ENCODE measurements around the gene PPP1R15A. TPM values are rescaled to one million over a fixed set of nuclear protein-coding genes. Genes with fewer than 3 reads are reported as not detected.

Gene PPP1R15A
- total RNA-seq, 1 experiment from 2014 or later, result 17.0 TPM

DNA sequence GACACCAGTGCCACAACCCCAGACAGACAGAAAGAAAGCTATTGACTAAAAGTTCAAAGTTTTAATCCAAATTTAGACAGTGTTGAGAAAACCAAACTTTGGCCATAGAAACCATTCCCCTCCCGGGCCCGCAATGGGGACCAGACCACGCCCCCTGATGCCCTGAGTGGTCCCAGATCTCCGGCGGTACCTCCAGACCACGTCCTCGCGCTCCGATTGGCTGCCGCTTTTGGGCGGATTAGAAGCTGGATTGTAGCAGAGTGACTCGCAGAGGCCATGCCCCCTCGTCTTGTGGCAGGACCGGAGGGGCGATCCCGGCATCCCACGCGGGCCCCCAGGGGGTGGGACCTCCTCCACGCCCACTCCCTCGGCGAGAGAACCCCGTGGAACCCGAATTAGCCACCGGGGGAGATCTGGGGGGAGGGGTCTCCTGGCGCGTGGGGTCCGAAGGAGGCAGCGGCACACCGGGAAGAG is 35.1 kb upstream of the PPP1R15A start:
- H3K9me3 Mint-ChIP-seq, result no peaks in the 10 kb centered on the region
- peak overlapping the region; percentile 99 for H3K27ac Mint-ChIP-seq
- H3K4me3 Mint-ChIP-seq, result peak overlapping the region; percentile 94
- POLR2A ChIA-PET, result interaction anchor here (0.6 to 1.7 kb wide), 5 partner anchors 24 to 155 kb away, joined by 3 to 7 read pairs (median 5); partner anchors contain the start of genes BCAT2, FTL and PPP1R15A
- H3K36me3 Mint-ChIP-seq, result peaks cover 12% of the 10 kb centered on the region
- no peaks in the 10 kb centered on the region for H3K27me3 Mint-ChIP-seq (ENCODE audit: low read depth)
- TF ChIP-seq, protein P1, sequence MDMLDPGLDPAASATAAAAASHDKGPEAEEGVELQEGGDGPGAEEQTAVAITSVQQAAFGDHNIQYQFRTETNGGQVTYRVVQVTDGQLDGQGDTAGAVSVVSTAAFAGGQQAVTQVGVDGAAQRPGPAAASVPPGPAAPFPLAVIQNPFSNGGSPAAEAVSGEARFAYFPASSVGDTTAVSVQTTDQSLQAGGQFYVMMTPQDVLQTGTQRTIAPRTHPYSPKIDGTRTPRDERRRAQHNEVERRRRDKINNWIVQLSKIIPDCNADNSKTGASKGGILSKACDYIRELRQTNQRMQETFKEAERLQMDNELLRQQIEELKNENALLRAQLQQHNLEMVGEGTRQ (CRISPR knock-in tag; IDR thresholded peaks at IDR 0.05), result peak; percentile 27
- TF ChIP-seq MAX (CRISPR knock-in tag; IDR thresholded peaks at IDR 0.05) (peak; percentile 47; the same call in 1 of the 2 replicates), EMX1 (CRISPR knock-in tag; IDR thresholded peaks at IDR 0.05) (no peak), NFYB (CRISPR knock-in tag; conservative IDR thresholded peaks at IDR 0.05; ENCODE audit: low read depth) (peak; percentile 72), ZNF423 (CRISPR knock-in tag; IDR thresholded peaks at IDR 0.05) (0 out of 2 replicates have a peak, but pooled peaks have one; percentile 2), SP1 (CRISPR knock-in tag; conservative IDR thresholded peaks at IDR 0.05) (peak; percentile 65; the same call in 1 of the 2 replicates)
- TF ChIP-seq, protein P2, sequence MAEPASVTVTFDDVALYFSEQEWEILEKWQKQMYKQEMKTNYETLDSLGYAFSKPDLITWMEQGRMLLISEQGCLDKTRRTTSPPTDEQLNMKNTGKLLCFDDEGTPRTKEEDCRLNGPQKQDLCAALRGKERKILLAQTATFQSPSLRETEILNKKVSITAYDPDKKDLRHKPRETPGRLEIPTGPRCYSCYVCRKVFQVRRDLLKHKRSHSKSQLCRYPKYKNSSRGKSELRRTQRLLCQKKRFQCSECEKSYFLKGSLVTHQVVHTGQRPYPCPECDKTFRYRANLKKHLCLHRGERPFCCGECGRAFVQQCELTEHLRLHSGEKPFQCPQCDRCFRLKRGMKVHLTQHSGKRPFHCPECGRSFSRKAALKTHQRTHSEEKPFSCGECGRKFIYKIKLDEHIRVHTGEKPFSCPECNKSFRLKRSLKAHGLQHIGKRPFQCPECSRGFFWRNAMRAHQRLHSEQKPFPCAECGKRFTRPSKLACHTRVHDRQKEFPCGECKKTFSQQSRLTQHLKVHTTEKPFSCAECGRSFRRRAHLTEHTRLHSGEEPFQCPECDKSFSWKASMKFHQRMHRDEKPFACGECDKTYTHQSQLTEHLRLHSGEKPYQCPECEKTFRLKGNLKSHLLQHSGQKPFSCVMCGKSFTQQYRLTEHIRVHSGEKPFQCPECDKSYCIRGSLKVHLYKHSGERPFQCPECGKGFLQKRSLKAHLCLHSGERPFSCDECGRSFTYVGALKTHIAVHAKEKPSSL (CRISPR knock-in tag; conservative IDR thresholded peaks at IDR 0.05), result no peak
- ATAC-seq, result peak; percentile 90
- CTCF ChIA-PET, result interaction anchor here (0.7 to 3.0 kb wide), 23 partner anchors 10 to 261 kb away, joined by 3 to 50 read pairs (median 5); partner anchors contain the start of genes CA11, GYS1, PPP1R15A and RUVBL2
- peaks cover 19% of the 10 kb centered on the region for H3K4me1 Mint-ChIP-seq
- peak; percentile 97 for DNase-seq (ENCODE audit: low spot score)

DNA sequence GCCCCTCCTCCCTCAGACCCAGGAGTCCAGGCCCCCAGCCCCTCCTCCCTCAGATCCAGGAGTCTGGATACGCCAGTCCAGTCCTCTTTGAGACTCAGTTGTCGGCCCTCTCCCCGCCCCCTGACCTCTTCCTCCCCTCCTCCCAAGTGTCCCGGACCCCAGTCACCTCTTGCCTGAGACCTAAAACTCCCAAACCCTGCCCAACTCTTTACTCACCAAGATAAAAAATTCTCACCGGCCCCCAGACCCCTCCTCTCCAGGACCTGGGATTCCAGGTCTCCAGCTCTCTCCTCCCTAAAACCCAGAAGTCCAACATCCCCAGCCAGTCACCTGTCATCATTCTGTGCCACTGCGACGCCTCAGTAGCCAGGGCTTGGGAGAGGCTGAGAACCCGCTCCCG is 34.5 kb upstream of the PPP1R15A start:
- ChIA-PET CTCF (interaction anchor here (0.7 to 3.0 kb wide), 24 partner anchors 11 to 298 kb away, joined by 3 to 50 read pairs (median 6); partner anchors contain the start of genes CA11, FUT2, GYS1 and RUVBL2), POLR2A (interaction anchor here (0.6 to 1.7 kb wide), 5 partner anchors 25 to 154 kb away, joined by 3 to 7 read pairs (median 5); partner anchors contain the start of genes BCAT2, FTL and PPP1R15A)
- H3K36me3 Mint-ChIP-seq, result peaks cover 8% of the 10 kb centered on the region
- no peaks in the 10 kb centered on the region for H3K27me3 Mint-ChIP-seq (ENCODE audit: low read depth)
- peak overlapping the region; percentile 94 for H3K4me3 Mint-ChIP-seq
- H3K4me1 Mint-ChIP-seq, result peaks cover 21% of the 10 kb centered on the region
- ATAC-seq (no peak; the same call in 1 of the 2 replicates), DNase-seq (ENCODE audit: low spot score) (peak; percentile 49)
- H3K27ac Mint-ChIP-seq, result peak overlapping the region; percentile 84
- no peak for TF ChIP-seq SMAD3 (CRISPR knock-in tag; IDR thresholded peaks at IDR 0.05; ENCODE audit: borderline replicate concordance)
- no peak for TF ChIP-seq ZNF416 (CRISPR knock-in tag; IDR thresholded peaks at IDR 0.05)
- TF ChIP-seq ZNF263 (CRISPR knock-in tag; IDR thresholded peaks at IDR 0.05; ENCODE audit: low read depth), result no peak
- TF ChIP-seq NR1H2 (CRISPR knock-in tag; IDR thresholded peaks at IDR 0.05), result no peak
- TF ChIP-seq, protein P3, sequence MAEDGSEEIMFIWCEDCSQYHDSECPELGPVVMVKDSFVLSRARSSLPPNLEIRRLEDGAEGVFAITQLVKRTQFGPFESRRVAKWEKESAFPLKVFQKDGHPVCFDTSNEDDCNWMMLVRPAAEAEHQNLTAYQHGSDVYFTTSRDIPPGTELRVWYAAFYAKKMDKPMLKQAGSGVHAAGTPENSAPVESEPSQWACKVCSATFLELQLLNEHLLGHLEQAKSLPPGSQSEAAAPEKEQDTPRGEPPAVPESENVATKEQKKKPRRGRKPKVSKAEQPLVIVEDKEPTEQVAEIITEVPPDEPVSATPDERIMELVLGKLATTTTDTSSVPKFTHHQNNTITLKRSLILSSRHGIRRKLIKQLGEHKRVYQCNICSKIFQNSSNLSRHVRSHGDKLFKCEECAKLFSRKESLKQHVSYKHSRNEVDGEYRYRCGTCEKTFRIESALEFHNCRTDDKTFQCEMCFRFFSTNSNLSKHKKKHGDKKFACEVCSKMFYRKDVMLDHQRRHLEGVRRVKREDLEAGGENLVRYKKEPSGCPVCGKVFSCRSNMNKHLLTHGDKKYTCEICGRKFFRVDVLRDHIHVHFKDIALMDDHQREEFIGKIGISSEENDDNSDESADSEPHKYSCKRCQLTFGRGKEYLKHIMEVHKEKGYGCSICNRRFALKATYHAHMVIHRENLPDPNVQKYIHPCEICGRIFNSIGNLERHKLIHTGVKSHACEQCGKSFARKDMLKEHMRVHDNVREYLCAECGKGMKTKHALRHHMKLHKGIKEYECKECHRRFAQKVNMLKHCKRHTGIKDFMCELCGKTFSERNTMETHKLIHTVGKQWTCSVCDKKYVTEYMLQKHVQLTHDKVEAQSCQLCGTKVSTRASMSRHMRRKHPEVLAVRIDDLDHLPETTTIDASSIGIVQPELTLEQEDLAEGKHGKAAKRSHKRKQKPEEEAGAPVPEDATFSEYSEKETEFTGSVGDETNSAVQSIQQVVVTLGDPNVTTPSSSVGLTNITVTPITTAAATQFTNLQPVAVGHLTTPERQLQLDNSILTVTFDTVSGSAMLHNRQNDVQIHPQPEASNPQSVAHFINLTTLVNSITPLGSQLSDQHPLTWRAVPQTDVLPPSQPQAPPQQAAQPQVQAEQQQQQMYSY (CRISPR knock-in tag; IDR thresholded peaks at IDR 0.05), result no peak
- no peak for TF ChIP-seq ARID4B (CRISPR knock-in tag; IDR thresholded peaks at IDR 0.05; ENCODE audit: borderline replicate concordance)
- no peak for TF ChIP-seq ZNF138 (CRISPR knock-in tag; conservative IDR thresholded peaks at IDR 0.05)
- TF ChIP-seq FOXP1 (CRISPR knock-in tag; IDR thresholded peaks at IDR 0.05; ENCODE audit: borderline replicate concordance), result no peak
- no peak for TF ChIP-seq GRHL2 (CRISPR knock-in tag; IDR thresholded peaks at IDR 0.05; ENCODE audit: insufficient replicate concordance, severe bottlenecking)
- TF ChIP-seq ATF6 (CRISPR knock-in tag; IDR thresholded peaks at IDR 0.05), result no peak
- no peak for TF ChIP-seq GABPB1 (CRISPR knock-in tag; IDR thresholded peaks at IDR 0.05)
- TF ChIP-seq RORB (CRISPR knock-in tag; IDR thresholded peaks at IDR 0.05), result no peak
- TF ChIP-seq ZNF423 (CRISPR knock-in tag; IDR thresholded peaks at IDR 0.05), result no peak
- TF ChIP-seq NFYB (CRISPR knock-in tag; conservative IDR thresholded peaks at IDR 0.05; ENCODE audit: low read depth), result no peak
- H3K9me3 Mint-ChIP-seq, result no peaks in the 10 kb centered on the region
